ENCODE data around the gene FANCD2.

DNA sequence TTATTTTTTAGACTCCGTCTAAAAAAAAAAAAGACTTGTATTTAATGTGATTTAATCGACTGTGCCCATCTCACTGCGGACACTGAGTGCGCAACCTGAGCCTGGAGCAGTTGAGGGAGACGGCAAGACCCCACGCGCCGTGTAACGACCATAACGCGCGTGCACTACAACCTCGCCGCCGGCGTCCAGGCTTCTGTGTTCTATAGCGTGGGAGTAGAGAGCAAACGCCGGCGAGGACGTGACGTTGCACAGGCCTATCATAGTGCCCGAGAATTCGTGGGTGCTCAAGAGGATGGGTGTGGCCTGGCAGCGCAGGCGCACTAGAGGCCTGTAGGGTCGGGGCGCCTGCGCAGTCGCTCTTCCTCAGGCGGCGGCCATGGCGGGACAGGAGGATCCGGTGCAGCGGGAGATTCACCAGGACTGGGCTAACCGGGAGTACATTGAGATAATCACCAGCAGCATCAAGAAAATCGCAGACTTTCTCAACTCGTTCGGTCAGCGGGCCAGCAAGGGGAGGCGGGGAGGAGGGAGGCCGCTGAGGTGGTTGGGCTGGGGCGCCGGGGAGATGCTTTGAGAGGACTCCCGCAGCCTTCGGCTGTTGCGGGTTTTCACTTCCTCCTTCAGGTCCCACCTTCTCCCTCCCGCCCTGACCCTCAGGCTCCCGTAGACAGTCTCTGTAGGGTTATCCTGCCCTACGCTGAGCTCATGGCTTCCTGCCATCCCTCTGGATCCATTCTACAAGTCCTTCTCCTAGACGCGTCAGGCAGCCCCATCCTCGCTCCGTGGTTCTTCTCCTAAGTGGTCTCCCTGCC, 89.3 kb downstream of the FANCD2 start, which contains the start of gene BRK1:
- no peak for TF ChIP-seq GATA2 (IDR thresholded peaks at IDR 0.05; ENCODE audit: low read depth, low read length)
- no peak for TF ChIP-seq GATA3 (IDR thresholded peaks at IDR 0.05; ENCODE audit: low read depth, low read length)

All from SH-SY5Y (cell line).